Ascending aorta (tissue), 2 donors: ENCODE measurements around the gene CNTNAP2. TPM values are rescaled to one million over a fixed set of nuclear protein-coding genes. Genes with fewer than 3 reads are reported as not detected.

Experiments used
- DNase-seq, 2 donors: peaks; one replicate each; pipeline ENCODE4 v3.0.0-alpha.2; 2019; ENCODE audit warnings: low spot score in 2 of 2
- H3K27ac ChIP-seq, 2 donors: fragments of 200-600 bp; sonication (generic); one replicate each; pipeline ENCODE4 v1.5.1; 2016 to 2017; ENCODE audit warnings: mild to moderate bottlenecking in 1 of 2
- H3K27me3 ChIP-seq: fragments of 200-600 bp; sonication (generic); one replicate; pipeline ENCODE4 v1.5.1; 2017
- H3K36me3 ChIP-seq, 2 donors: fragments of 200-600 bp; sonication (generic); one replicate each; pipeline ENCODE4 v1.5.1; 2016
- H3K4me1 ChIP-seq, 2 donors: fragments of 200-600 bp; sonication (generic); one replicate each; pipeline ENCODE4 v1.5.1; 2016 to 2017; ENCODE audit warnings: mild to moderate bottlenecking in 1 of 2
- H3K4me3 ChIP-seq, 2 donors: fragments of 200-600 bp; sonication (generic); one replicate each; pipeline ENCODE4 v1.5.1; 2016 to 2017; ENCODE audit warnings: mild to moderate bottlenecking in 1 of 2
- H3K9me3 ChIP-seq, 2 donors: fragments of 200-600 bp; sonication (generic); one replicate each; pipeline ENCODE4 v1.5.1; 2016
- intact Hi-C: fragments of 100-400 bp; cut with DNase I; formaldehyde crosslinking; loops from one replicate; pipeline ENCODE4 v1.15.1; 2023
- total RNA-seq: library from RNA; depleted of rRNA; stranded (reverse); fragments of >200 nt; gene quantifications from one replicate; pipeline ENCODE4 v1.1.0, GENCODE V29; 2016
- TF ChIP-seq, protein P1 (sequence below), 3 experiments: fragments of 200-600 bp in 2 of 3; fragments of 450-650 bp in 1 of 3; sonication (generic) in 2 of 3; IDR thresholded peaks; one replicate each; pipeline ENCODE4 v1.5.1; 2016 to 2019; ENCODE audit warnings: antibody characterized with exemption in 3 of 3, mild to moderate bottlenecking in 1 of 3, moderate library complexity in 1 of 3

The CNTNAP2 gene
- total RNA-seq, 1 donor from 2014 or later, result not detected

GRCh38 chr7:146291900-146292299 lies 175.3 kb downstream of the CNTNAP2 start:
- TF ChIP-seq, protein P1, sequence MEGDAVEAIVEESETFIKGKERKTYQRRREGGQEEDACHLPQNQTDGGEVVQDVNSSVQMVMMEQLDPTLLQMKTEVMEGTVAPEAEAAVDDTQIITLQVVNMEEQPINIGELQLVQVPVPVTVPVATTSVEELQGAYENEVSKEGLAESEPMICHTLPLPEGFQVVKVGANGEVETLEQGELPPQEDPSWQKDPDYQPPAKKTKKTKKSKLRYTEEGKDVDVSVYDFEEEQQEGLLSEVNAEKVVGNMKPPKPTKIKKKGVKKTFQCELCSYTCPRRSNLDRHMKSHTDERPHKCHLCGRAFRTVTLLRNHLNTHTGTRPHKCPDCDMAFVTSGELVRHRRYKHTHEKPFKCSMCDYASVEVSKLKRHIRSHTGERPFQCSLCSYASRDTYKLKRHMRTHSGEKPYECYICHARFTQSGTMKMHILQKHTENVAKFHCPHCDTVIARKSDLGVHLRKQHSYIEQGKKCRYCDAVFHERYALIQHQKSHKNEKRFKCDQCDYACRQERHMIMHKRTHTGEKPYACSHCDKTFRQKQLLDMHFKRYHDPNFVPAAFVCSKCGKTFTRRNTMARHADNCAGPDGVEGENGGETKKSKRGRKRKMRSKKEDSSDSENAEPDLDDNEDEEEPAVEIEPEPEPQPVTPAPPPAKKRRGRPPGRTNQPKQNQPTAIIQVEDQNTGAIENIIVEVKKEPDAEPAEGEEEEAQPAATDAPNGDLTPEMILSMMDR (IDR thresholded peaks at IDR 0.05), result no peak
- Histone ChIP-seq H3K27ac (no peak overlapping the region), H3K4me3 (no peak overlapping the region), H3K27me3 (no peaks in the 10 kb centered on the region), H3K36me3 (no peaks in the 10 kb centered on the region), H3K4me1 (no peaks in the 10 kb centered on the region), H3K9me3 (no peaks in the 10 kb centered on the region)
- DNase-seq, result no peak
- intact Hi-C loops, result no loop called here

DNA sequence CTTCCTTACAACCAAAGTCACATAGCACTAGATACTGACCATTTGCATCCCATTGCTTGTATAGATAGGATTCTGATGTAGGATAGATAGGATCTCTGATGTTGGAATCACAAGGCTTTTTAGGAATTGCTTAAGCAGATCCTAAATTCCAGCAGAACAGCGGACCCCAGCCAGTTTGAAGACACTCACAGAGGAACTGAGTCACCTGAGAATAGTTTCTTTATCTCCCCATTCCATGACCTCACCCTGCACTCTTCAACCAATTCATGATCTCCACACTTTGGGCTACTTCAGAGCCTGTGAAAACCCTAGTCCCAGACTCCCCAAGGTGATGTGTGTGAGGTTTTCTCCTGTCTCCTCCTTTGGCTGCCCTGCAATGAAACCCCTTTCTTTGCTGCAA lies 179.4 kb downstream of the CNTNAP2 start:
- DNase-seq, result no peak
- no peaks in the 10 kb centered on the region for H3K36me3 ChIP-seq
- no peak overlapping the region for H3K27ac ChIP-seq
- H3K4me3 ChIP-seq, result no peak overlapping the region
- H3K27me3 ChIP-seq, result no peaks in the 10 kb centered on the region
- intact Hi-C loops, result no loop called here
- H3K4me1 ChIP-seq, result no peaks in the 10 kb centered on the region
- no peaks in the 10 kb centered on the region for H3K9me3 ChIP-seq
- TF ChIP-seq, protein P1 (IDR thresholded peaks at IDR 0.05), result no peak

DNA sequence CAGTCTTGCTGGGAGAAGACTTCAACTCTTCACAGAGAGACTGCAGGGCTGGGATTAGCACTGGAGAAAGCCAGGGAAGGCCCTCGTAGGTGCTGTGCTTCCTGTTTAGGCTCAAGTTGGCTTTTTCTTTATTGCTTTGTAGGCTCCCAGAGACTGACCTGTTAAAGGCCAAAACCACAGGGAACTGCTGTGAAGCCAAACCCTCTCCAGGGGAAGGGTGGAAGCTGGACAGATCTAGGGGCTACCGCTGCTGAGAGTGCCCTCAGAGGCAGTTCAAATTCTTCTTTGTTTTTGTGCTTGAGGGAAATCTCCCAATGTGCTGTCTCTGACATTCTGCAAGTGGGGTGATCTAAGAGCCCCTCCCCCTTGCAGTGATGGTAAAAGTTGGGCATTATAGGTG lies 198.4 kb downstream of the CNTNAP2 start:
- TF ChIP-seq, protein P1 (IDR thresholded peaks at IDR 0.05), result no peak
- Histone ChIP-seq H3K36me3 (no peaks in the 10 kb centered on the region), H3K4me1 (no peaks in the 10 kb centered on the region), H3K9me3 (no peaks in the 10 kb centered on the region), H3K27ac (no peak overlapping the region), H3K27me3 (no peaks in the 10 kb centered on the region), H3K4me3 (no peak overlapping the region)
- DNase-seq, result no peak
- intact Hi-C loops, result no loop called here

GRCh38 chr7:146319629-146320028 lies 203.0 kb downstream of the CNTNAP2 start:
- TF ChIP-seq, protein P1 (IDR thresholded peaks at IDR 0.05), result no peak
- intact Hi-C loops, result no loop called here
- no peaks in the 10 kb centered on the region for H3K4me1 ChIP-seq

GRCh38 chr7:146321301-146321700 lies 204.7 kb downstream of the CNTNAP2 start:
- no peaks in the 10 kb centered on the region for H3K27me3 ChIP-seq
- H3K4me3 ChIP-seq, result no peak overlapping the region
- no peaks in the 10 kb centered on the region for H3K9me3 ChIP-seq
- H3K27ac ChIP-seq, result no peak overlapping the region
- intact Hi-C loops, result no loop called here
- no peaks in the 10 kb centered on the region for H3K4me1 ChIP-seq
- H3K36me3 ChIP-seq, result no peaks in the 10 kb centered on the region
- TF ChIP-seq, protein P1 (IDR thresholded peaks at IDR 0.05), result no peak
- DNase-seq, result no peak

More at GRCh38 chr7:146319629-146320028, 203.0 kb downstream of the CNTNAP2 start:
- Histone ChIP-seq H3K36me3 (no peaks in the 10 kb centered on the region), H3K9me3 (no peaks in the 10 kb centered on the region), H3K27me3 (no peaks in the 10 kb centered on the region), H3K27ac (no peak overlapping the region), H3K4me3 (no peak overlapping the region)
- no peak for DNase-seq

DNA sequence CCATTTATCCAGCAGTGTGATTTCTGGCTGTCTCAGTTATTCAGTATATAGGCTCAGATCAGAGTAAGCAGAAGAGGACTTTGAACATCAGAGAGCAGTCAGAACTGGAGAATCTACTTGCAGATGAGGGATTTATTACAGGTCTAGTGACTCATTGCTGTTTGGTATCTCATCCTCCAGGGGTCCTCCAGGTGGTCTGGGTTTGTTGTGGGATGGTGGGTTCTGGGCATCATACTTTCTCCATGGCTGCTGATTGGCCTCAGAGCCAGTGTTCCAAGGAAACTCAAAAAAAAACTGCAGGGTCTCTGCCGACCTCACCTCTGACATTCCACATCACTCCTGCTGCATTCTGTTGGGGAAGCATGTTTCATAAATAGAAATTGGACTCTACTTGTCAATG lies 214.8 kb downstream of the CNTNAP2 start:
- H3K27ac ChIP-seq, result no peak overlapping the region
- H3K9me3 ChIP-seq, result no peaks in the 10 kb centered on the region
- TF ChIP-seq, protein P1 (IDR thresholded peaks at IDR 0.05), result no peak
- no peaks in the 10 kb centered on the region for H3K4me1 ChIP-seq
- H3K36me3 ChIP-seq, result no peaks in the 10 kb centered on the region
- no peaks in the 10 kb centered on the region for H3K27me3 ChIP-seq
- intact Hi-C loops, result no loop called here
- no peak for DNase-seq
- H3K4me3 ChIP-seq, result no peak overlapping the region
